ENCODE data around the gene SHC2.
"Not testable (repeated sequence)": the region's sequence is repeated elsewhere in the genome, so short reads cannot be mapped to it uniquely, and the experiment has no call there.

Gene SHC2

DNA sequence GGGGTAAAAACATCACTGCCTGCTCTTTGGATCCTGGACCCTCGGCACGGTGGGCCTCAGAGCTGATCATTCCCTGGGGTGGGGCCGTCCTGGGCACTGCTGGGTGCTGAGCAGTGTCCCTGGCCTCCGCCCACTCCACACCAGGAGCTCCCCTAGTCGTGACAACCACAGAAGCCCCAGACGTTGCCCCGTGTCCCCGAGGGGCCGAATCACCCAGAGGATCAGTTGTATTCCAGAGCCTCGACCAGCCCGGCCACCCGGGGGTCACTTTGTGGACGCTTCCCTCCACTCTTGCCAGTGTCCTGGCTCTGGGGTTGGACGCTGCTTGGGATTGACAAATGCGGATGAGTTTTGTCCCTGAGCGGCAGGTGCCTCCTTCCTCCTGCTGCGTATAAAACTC is 62.1 kb downstream of the SHC2 start:
- intact Hi-C loops (cut with micrococcal nuclease), result no loop called here
- Mint-ChIP-seq H3K27me3 (peaks cover 16% of the 10 kb centered on the region), H3K27ac (no peak overlapping the region), H3K4me1 (ENCODE audit: low read depth) (no peaks in the 10 kb centered on the region), H3K4me3 (no peak overlapping the region), H3K9me3 (peaks cover 25% of the 10 kb centered on the region), H3K36me3 (ENCODE audit: low read depth) (no peaks in the 10 kb centered on the region)

DNA sequence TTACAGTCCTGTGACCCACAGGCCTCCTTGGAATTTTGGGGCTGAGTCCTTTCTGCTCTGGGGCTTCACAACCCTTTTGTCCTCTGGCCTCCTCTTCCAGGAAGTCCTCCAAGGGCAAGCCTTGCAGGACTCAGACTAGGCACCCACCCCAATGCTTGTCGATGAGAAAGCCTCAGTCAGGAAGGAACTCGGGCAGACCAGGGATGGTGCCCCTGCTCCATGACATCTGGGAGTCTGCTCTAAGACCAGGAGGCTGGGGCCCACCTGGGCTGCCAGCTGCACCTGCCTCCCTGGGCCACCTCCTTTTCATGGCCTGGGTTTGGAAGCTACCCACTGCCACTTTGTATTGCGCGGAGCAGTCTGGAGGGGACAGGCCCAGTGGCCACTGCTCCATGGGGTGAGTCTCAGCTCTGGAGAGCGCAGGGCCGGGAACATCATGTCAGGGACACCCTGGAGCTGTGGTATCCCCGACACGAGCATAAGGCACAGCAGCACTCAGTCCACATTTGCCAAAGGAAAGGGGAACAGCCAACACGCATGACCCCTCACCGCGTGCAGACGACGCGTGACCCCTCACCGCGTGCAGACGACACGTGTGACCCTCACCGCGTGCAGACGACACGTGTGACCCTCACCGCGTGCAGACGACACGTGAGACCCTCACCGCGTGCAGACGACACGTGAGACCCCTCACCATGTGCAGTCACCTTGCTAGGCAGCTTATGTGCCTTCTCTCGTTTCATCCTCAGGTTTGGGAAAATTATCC is 62.7 kb downstream of the SHC2 start:
- Mint-ChIP-seq H3K4me3 (no peak overlapping the region), H3K4me1 (ENCODE audit: low read depth) (no peaks in the 10 kb centered on the region), H3K36me3 (ENCODE audit: low read depth) (peaks cover 5% of the 10 kb centered on the region), H3K27me3 (peaks cover 10% of the 10 kb centered on the region), H3K27ac (no peak overlapping the region), H3K9me3 (peaks cover 30% of the 10 kb centered on the region)
- intact Hi-C loops (cut with micrococcal nuclease), result no loop called here

DNA sequence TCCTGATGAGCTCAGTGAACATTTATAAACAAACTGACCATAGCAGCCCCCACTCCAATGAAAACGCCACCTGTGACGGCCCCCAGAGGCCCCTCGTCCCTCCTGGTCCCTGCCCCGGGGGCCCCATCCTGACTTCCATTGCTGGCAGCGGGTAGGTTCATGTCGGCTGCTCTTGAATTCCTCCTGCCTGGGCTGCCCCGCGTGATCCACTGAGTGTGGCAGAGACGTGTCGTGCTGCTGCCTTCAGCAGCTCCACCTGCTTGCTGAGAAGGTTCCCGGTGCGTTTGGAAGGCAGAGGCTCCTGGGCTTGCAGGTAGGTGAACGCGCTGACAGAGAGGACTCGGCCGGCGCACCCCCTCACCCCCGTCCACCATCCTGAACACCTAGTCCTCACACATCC is 63.5 kb downstream of the SHC2 start:
- H3K27ac Mint-ChIP-seq, result no peak overlapping the region
- intact Hi-C loops (cut with micrococcal nuclease), result no loop called here
- H3K4me1 Mint-ChIP-seq (ENCODE audit: low read depth), result no peaks in the 10 kb centered on the region
- peaks cover 39% of the 10 kb centered on the region for H3K9me3 Mint-ChIP-seq
- H3K27me3 Mint-ChIP-seq, result peaks cover 6% of the 10 kb centered on the region
- H3K36me3 Mint-ChIP-seq (ENCODE audit: low read depth), result peaks cover 8% of the 10 kb centered on the region
- H3K4me3 Mint-ChIP-seq, result no peak overlapping the region

DNA sequence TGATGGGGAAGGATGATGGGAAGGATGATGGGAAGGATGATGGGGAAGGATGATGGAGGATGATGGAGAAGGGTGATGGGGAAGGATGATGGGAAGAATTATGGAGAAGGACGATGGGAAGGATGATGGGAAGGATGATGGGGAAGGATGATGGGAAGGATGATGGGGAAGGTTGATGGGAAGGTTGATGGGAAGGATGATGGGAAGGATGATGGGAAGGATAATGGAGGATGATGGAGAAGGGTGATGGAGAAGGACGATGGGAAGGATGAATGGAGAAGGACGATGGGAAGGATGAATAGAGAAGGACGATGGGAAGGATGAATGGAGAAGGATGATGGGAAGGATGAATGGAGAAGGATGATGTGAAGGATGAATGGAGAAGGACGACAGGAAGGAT is 65.4 kb downstream of the SHC2 start:
- Mint-ChIP-seq H3K4me1 (ENCODE audit: low read depth) (no peaks in the 10 kb centered on the region), H3K9me3 (peaks cover 39% of the 10 kb centered on the region), H3K36me3 (ENCODE audit: low read depth) (peaks cover 8% of the 10 kb centered on the region), H3K4me3 (no peak overlapping the region), H3K27ac (no peak overlapping the region), H3K27me3 (peaks cover 6% of the 10 kb centered on the region)
- intact Hi-C loops (cut with micrococcal nuclease), result no loop called here

DNA sequence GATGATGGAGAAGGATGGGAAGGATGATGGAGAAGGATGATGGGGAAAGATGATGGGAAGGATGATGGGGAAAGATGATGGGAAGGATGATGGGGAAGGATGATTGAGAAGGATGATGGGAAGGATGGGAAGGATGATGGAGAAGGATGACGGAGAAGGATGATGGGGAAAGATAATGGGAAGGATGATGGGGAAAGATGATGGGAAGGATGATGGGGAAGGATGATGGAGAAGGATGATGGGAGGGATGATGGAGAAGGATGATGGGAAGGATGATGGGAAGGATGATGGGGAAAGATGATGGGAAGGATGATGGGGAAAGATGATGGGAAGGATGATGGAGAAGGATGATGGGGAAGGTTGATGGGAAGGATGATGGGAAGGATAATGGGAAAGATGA is 66.0 kb downstream of the SHC2 start:
- H3K4me1 Mint-ChIP-seq (ENCODE audit: low read depth); H3K27ac Mint-ChIP-seq; H3K27me3 Mint-ChIP-seq; H3K4me3 Mint-ChIP-seq; H3K36me3 Mint-ChIP-seq (ENCODE audit: low read depth); intact Hi-C loops (cut with micrococcal nuclease): not testable (repeated sequence)
- H3K9me3 Mint-ChIP-seq, result peaks cover 39% of the 10 kb centered on the region

DNA sequence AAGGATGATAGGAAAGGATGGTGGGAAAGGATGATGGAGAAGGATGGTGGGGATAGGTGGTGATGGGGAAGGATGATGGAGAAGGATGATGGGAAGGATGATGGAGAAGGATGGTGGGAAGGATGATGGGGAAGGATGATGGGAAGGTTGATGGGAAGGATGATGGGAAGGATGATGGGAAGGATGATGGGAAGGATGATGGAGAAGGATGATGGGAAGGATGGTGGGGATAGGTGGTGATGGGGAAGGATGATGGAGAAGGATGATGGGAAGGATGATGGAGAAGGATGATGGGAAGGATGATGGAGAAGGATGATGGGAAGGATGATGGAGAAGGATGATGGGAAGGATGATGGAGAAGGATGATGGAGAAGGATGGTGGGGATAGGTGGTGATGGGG is 67.3 kb downstream of the SHC2 start:
- intact Hi-C loops (cut with micrococcal nuclease); H3K27ac Mint-ChIP-seq; H3K36me3 Mint-ChIP-seq (ENCODE audit: low read depth); H3K4me1 Mint-ChIP-seq (ENCODE audit: low read depth); H3K4me3 Mint-ChIP-seq: not testable (repeated sequence)
- Mint-ChIP-seq H3K9me3 (peaks cover 39% of the 10 kb centered on the region), H3K27me3 (peaks cover 12% of the 10 kb centered on the region)

DNA sequence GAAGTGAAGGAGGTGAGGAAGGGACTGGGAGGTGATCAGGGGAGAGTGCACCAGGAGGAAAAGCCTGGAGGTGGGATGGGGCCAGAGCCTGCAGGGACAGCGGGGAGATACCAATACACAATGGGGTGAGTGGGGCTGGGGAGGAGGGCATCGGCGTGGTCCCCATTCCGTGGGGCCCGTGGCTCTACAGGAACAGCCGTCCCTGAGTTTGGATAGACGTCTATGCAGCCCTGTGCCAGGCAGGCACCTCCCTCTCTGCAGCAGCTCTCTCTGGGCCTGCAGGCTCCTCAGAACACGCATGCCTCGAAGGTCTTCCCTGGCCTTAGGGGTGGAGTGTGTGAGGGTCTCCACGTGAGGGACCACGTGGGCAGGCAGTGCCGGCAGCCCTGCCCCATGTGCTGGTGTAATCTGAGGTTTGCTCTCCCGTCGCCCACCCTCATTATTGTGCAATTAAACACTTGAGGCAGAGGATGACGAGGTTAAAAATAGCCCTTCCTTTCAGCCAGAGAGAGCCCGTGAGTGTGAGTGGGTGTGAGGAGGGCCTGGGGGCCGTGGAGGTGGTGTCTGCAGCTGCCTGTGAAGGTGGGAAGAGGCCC is 68.4 kb downstream of the SHC2 start:
- no peak overlapping the region for H3K27ac Mint-ChIP-seq
- H3K9me3 Mint-ChIP-seq, result peaks cover 39% of the 10 kb centered on the region
- intact Hi-C loops (cut with micrococcal nuclease), result no loop called here
- peaks cover 14% of the 10 kb centered on the region for H3K27me3 Mint-ChIP-seq
- H3K36me3 Mint-ChIP-seq (ENCODE audit: low read depth), result peaks cover 8% of the 10 kb centered on the region
- H3K4me1 Mint-ChIP-seq (ENCODE audit: low read depth), result no peaks in the 10 kb centered on the region
- no peak overlapping the region for H3K4me3 Mint-ChIP-seq

DNA sequence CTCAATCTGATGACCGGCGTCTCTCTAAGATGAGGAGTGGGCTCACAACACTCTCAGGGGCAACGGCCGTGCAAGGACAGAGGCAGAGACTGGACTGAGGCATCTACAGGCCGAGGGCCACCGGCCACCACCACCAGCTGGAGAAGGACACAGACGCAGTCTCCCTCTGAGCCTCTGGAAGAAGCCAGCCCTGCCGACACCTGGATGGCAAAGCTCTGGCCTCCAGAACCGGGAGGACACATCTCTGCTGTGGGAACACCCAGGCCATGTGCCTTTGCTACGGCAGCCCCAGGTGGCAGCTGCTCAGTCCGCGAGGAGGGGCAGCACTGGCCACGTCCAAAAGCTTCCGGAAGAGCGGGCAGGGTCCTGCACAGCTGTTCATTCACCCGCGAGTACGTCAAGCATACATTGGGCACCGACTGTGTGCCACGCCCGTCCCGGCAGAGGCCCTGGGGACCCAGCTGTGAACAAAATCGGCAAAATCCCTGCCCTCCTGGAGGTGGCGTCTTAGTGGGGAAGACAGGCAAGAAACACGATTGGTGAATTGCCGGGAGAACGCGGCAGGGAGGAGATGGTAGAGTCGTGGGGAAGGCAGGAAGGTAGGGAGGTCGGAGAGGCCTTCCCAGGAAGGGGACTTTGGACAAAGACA is 69.0 kb downstream of the SHC2 start:
- peaks cover 17% of the 10 kb centered on the region for H3K27me3 Mint-ChIP-seq
- no peak overlapping the region for H3K27ac Mint-ChIP-seq
- no peak overlapping the region for H3K4me3 Mint-ChIP-seq
- peaks cover 8% of the 10 kb centered on the region for H3K36me3 Mint-ChIP-seq (ENCODE audit: low read depth)
- H3K9me3 Mint-ChIP-seq, result peaks cover 39% of the 10 kb centered on the region
- intact Hi-C loops (cut with micrococcal nuclease), result no loop called here
- H3K4me1 Mint-ChIP-seq (ENCODE audit: low read depth), result no peaks in the 10 kb centered on the region

DNA sequence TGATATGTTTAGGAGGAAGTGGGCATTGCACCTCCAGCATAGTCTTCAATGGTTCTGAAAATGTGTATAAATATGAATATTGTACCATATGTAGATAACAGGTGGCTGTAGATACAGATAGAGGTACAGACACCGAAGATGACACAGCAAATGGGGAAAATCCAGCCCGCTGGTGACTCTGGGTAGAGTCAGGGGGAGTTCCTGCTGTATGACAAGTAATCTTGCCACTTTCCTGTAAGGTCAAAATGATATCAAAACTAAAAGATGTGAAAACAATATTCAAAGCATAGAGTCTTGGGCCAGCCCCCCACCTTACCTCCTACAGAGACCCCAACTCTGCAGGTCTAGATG is 69.7 kb downstream of the SHC2 start:
- Mint-ChIP-seq H3K4me3 (no peak overlapping the region), H3K36me3 (ENCODE audit: low read depth) (peaks cover 8% of the 10 kb centered on the region), H3K27me3 (peaks cover 22% of the 10 kb centered on the region), H3K9me3 (peaks cover 39% of the 10 kb centered on the region), H3K27ac (no peak overlapping the region), H3K4me1 (ENCODE audit: low read depth) (no peaks in the 10 kb centered on the region)
- intact Hi-C loops (cut with micrococcal nuclease), result no loop called here

DNA sequence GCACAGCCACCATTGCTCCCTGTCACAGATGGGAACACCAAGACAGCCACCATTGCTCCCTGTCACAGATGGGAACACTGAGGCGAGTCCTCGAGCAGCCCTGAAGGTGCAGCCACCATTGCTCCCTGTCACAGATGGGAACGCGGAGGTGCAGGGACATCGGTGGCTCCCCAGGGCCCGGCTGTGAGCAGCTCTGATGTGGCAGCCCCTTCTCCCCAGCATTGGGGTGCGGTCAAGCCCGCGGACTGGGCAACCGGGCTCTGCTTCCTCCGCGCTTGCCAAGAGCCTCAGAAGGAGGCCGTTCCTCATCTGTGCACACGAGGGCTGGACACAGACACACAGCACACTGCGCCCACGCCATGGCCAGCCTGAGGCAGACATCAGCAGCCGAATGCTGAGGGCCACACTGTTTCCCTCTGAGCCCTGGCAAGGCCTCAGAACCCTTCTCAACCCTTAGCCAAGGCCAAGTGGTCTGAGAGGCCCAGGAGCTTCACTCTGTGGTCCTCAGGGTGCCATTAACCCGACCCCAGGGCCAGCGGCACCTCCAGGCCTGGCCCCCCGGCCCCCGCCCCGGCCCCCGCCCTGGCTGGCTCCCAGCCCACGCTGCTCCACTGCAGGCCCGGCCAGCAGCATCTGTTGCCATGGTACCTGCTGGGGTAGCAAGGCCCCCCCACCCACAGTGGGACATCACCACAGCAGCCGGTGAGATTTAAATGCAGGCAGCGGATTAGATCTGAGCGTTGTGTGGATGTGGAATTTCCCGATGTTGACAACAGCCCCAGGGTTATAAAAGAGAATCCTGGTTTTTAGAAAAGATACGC is 70.2 kb downstream of the SHC2 start:
- peaks cover 27% of the 10 kb centered on the region for H3K27me3 Mint-ChIP-seq
- intact Hi-C loops (cut with micrococcal nuclease), result no loop called here

DNA sequence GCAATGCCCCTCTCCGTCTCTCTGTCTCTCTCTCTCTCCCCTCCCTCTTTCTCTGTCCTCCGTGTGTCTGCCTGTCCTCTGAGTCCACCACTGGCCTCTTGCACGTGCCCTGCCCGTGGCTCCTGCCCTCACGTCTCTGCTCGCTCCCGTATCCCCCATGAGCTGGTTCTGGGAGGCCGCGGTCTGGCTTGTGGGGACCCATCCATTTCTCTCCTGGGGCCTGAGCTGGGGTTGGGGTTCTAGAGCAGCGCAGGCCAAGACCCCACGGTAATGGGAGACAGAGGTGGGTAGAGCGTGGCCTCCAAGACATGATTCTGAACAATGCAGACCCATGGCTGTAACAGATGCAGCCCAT is 70.9 kb downstream of the SHC2 start:
- no peaks in the 10 kb centered on the region for H3K4me1 Mint-ChIP-seq (ENCODE audit: low read depth)
- H3K4me3 Mint-ChIP-seq, result no peak overlapping the region
- peaks cover 8% of the 10 kb centered on the region for H3K36me3 Mint-ChIP-seq (ENCODE audit: low read depth)
- H3K27ac Mint-ChIP-seq, result no peak overlapping the region
- H3K27me3 Mint-ChIP-seq, result peaks cover 28% of the 10 kb centered on the region
- intact Hi-C loops (cut with micrococcal nuclease), result no loop called here
- peaks cover 26% of the 10 kb centered on the region for H3K9me3 Mint-ChIP-seq

More for the DNA sequence above, 70.2 kb downstream of the SHC2 start:
- Mint-ChIP-seq H3K4me1 (ENCODE audit: low read depth) (no peaks in the 10 kb centered on the region), H3K27ac (no peak overlapping the region), H3K9me3 (peaks cover 33% of the 10 kb centered on the region), H3K36me3 (ENCODE audit: low read depth) (peaks cover 8% of the 10 kb centered on the region), H3K4me3 (no peak overlapping the region)

DNA sequence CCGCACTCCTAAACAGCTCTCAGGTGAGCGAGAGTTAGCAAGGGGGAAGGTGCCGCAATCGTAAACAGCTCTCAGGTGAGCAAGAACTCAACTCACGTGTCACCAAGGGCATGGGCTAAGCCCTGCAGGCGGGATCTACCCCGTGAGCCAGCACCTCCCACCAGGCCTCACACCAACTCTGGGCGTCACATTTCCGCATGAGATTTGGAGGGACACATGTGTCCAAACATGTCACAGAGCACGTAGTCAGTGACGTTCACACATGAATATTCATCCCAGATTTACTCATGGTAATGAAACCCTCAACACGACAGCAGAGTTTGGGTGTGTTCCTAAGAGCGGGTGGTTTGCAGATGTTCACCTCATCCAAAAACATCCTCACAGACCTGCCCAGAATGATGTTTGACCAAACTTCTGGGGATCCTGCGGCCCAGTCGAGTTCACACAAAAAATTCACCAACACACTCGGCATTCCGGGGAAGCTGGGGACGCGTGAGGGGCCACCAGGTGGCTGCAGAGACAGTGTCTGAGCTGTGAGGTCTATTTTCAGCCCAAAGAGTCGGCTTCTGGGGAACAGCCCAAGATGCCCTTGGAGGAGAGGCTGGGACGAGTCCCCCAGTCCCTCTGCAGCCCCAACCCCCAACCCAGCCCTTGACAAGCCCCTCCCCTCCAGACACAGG is 71.4 kb downstream of the SHC2 start:
- Mint-ChIP-seq H3K27ac (no peak overlapping the region), H3K4me1 (ENCODE audit: low read depth) (no peaks in the 10 kb centered on the region), H3K9me3 (peaks cover 21% of the 10 kb centered on the region), H3K36me3 (ENCODE audit: low read depth) (peaks cover 8% of the 10 kb centered on the region), H3K27me3 (peaks cover 32% of the 10 kb centered on the region), H3K4me3 (no peak overlapping the region)
- intact Hi-C loops (cut with micrococcal nuclease), result no loop called here

DNA sequence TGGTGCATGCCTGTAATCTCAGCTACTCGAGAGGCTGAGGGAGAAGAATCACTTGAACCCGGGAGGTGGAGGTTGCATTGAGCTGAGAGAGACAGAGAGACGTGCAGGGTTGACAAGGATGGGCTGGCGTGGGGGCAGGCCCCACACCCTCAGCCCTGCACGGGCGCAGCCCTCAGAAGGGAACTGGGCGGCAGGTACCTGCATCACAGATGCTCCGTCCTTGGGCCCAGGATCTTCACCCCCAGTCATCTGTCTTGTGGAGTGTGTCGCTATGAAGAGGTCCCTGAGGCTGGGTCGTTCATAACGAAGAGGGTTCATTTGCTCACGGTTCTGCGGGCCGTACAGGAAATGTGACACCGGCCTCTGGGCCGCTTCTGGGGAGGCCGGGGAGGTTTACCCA is 72.1 kb downstream of the SHC2 start:
- intact Hi-C loops (cut with micrococcal nuclease), result no loop called here

More for the DNA sequence above, 72.1 kb downstream of the SHC2 start:
- Mint-ChIP-seq H3K36me3 (ENCODE audit: low read depth) (peaks cover 8% of the 10 kb centered on the region), H3K9me3 (peaks cover 14% of the 10 kb centered on the region), H3K4me1 (ENCODE audit: low read depth) (no peaks in the 10 kb centered on the region), H3K27ac (no peak overlapping the region), H3K4me3 (no peak overlapping the region), H3K27me3 (peaks cover 39% of the 10 kb centered on the region)
